ENCODE measurements around the gene CLTRN.
"Not testable (repeated sequence)": the region's sequence is repeated elsewhere in the genome, so short reads cannot be mapped to it uniquely, and the experiment has no call there.

Gene CLTRN

GRCh38 chrX:15664487-15665444, at the start of gene CLTRN:
Gene CLTRN (minus strand): TSS chrX:15664805. CDS start chrX:15664775, 30 bp downstream.
- no peak for DNase-seq (ENCODE audit: low read depth)

GRCh38 chrX:15704273-15704672, 39.7 kb upstream of the CLTRN start:
- not testable (repeated sequence) for DNase-seq (ENCODE audit: low read depth)

GRCh38 chrX:15703809-15704208, 39.2 kb upstream of the CLTRN start:
- DNase-seq (ENCODE audit: low read depth): not testable (repeated sequence)

GRCh38 chrX:15702488-15703371, 38.1 kb upstream of the CLTRN start:
- no peak for DNase-seq (ENCODE audit: low read depth)

GRCh38 chrX:15696516-15696915, 31.9 kb upstream of the CLTRN start:
- no peak for DNase-seq (ENCODE audit: low read depth)

GRCh38 chrX:15694941-15695451, 30.4 kb upstream of the CLTRN start:
- DNase-seq (ENCODE audit: low read depth): no peak

- DNase-seq (ENCODE audit: low read depth): peak; percentile 17
Observed at GRCh38 chrX:15686818-15687685, 22.4 kb upstream of the CLTRN start.

- no peak for DNase-seq (ENCODE audit: low read depth)
Observed at GRCh38 chrX:15683193-15683592, 18.6 kb upstream of the CLTRN start.

GRCh38 chrX:15681433-15681832, 16.8 kb upstream of the CLTRN start:
- DNase-seq (ENCODE audit: low read depth): no peak

- DNase-seq (ENCODE audit: low read depth): no peak
Observed at GRCh38 chrX:15680401-15680800, 15.8 kb upstream of the CLTRN start.

- no peak for DNase-seq (ENCODE audit: low read depth)
Observed at GRCh38 chrX:15679246-15679645, 14.6 kb upstream of the CLTRN start.

GRCh38 chrX:15678339-15678738, 13.7 kb upstream of the CLTRN start:
- DNase-seq (ENCODE audit: low read depth): no peak

GRCh38 chrX:15676886-15677285, 12.3 kb upstream of the CLTRN start:
- DNase-seq (ENCODE audit: low read depth): no peak

GRCh38 chrX:15675490-15675921, 10.9 kb upstream of the CLTRN start:
- peak; percentile 78 for DNase-seq (ENCODE audit: low read depth)

- peak; percentile 73 for DNase-seq (ENCODE audit: low read depth)
Observed at GRCh38 chrX:15674841-15675489, 10.4 kb upstream of the CLTRN start.

- DNase-seq (ENCODE audit: low read depth): no peak
Observed at GRCh38 chrX:15674514-15674840, 9.9 kb upstream of the CLTRN start.

GRCh38 chrX:15673970-15674369, 9.4 kb upstream of the CLTRN start:
- DNase-seq (ENCODE audit: low read depth): no peak

GRCh38 chrX:15672881-15673280, 8.3 kb upstream of the CLTRN start:
- no peak for DNase-seq (ENCODE audit: low read depth)

- DNase-seq (ENCODE audit: low read depth): no peak
Observed at GRCh38 chrX:15663439-15663838, 1.2 kb downstream of the CLTRN start.

- not testable (repeated sequence) for DNase-seq (ENCODE audit: low read depth)
Observed at GRCh38 chrX:15654804-15655203, 9.8 kb downstream of the CLTRN start.

- no peak for DNase-seq (ENCODE audit: low read depth)
Observed at GRCh38 chrX:15653961-15654360, 10.6 kb downstream of the CLTRN start.

All from activated T-cell treated with anti-CD3 and anti-CD28 coated beads for 48 hours (primary cell).